GM21576 (cell line): Measurements from ENCODE around the gene OR56A1.
"Not testable (repeated sequence)": the region's sequence is repeated elsewhere in the genome, so short reads cannot be mapped to it uniquely, and the experiment has no call there.

Experiments used
- ATAC-seq: cut with Tn5 transposase; IDR thresholded peaks from one replicate; pipeline ENCODE4 v1.9.1; 2021; ENCODE audit warnings: mild to moderate bottlenecking, moderate library complexity; ENCODE audit not compliant: unreplicated experiment

The OR56A1 gene, protein sequence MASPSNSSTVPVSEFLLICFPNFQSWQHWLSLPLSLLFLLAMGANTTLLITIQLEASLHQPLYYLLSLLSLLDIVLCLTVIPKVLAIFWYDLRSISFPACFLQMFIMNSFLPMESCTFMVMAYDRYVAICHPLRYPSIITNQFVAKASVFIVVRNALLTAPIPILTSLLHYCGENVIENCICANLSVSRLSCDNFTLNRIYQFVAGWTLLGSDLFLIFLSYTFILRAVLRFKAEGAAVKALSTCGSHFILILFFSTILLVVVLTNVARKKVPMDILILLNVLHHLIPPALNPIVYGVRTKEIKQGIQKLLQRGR

DNA sequence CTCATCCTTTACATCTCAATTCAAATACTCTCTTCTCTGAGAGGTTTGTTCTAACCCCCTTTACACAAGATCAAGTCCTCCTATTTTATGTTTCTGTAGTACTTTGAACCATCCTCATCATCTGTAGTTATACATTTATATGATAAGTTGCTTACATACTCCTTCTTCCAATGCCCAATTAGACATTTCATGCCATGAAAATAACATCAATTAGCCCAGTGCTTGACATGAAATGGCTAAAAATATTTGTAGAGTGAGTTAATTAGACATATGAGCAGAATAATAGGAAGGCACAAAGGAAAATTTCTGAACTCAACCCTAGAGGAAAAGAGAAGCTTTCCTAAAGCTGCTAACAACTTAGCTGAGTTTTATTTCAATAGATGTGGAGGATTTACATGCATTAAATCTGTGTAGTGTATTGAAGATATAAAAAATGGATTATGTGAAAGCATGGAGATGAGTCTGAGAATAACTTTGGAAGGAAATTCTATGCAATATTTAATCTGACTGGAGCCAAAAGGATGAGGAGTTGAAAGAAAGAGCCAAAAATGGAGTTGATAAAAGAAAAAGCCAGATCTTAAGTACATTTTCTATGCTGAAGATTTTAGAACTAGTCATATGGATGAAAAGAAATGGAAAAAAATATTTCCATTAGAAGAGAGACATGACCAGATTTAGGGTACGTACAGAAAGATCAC lies at the start of gene OR56A1:
TSS of gene OR56A1 (minus strand) at position 51 of the 698 bp plus-strand sequence. CDS start 3,066 bp downstream, outside the sequence.
- no peak for ATAC-seq

DNA sequence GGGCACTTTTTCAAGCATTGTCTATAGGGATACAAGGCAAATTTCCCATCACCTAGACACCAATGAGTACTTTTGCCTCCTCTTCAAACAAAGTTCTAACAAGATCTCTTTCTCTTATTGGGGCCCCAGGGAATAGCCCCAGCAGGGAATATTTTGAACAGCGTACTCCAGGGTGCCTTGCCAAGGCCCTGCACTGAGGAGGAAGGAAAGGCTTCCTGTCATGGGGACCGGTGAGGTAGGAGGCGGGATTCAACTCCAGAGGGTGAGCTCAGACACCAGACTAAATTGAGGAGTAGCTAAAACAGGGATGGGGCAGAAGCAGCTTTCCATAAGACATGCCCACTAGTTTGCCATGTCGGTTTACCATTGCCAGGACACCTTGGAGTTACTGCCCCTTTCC lies 48.9 kb upstream of the OR56A1 start:
- no peak for ATAC-seq

DNA sequence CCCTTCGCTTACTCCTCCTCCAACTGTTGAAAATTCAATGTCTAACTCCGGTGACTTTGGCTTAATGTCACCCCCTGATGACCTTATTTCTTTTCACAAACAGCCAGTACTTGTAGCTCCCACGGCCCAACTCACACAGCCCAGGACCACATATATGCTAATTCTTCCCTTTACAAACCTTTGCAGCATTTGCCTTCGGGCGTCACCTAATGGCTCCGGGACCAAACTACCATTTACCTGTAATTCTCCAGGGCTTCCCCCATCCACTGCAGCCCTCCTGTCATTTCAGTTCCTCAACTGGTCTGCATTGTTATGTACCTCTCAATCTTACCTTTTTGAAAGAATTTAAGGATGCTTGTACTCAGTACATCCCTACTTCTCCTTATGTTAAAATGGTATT lies 47.2 kb upstream of the OR56A1 start:
- ATAC-seq: no peak

DNA sequence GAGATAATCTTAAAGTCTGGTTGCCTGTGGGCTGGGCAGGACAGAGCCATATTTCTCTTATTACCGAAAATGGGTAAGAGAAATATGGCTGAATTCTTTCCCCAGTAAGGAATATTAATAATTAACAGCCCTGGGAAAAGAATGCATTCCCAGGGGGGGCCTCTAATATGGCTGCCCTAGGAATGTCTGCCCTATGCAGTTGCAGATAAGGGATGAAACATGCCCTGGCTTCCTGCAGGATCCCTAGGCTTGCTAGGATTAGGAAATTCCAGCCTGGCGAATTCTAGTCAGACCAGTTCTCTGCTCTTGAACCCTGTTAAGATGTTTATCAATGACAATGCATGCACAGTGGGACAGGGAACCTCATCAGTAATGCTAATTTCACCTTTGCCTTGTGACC lies 45.9 kb upstream of the OR56A1 start:
- not testable (repeated sequence) for ATAC-seq

DNA sequence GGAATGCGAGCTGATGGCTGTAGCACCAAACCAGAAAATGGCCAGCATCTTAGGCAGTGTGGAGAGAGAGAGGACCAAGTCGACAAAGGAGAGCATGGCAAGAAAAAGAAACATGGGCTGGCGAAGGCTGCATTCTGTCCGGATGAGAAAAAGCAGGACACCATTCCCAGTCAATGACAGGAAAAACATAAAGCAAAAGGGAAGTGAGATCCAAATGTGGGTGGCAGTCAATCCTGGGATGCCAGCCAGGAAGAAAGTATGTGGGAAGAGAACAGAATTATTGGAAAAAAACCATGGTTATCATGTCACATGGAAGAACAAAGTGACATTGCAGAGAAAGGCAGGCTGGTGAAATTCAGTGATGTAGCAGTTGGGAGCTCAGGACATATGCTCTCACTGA lies 36.9 kb upstream of the OR56A1 start:
- no peak for ATAC-seq

DNA sequence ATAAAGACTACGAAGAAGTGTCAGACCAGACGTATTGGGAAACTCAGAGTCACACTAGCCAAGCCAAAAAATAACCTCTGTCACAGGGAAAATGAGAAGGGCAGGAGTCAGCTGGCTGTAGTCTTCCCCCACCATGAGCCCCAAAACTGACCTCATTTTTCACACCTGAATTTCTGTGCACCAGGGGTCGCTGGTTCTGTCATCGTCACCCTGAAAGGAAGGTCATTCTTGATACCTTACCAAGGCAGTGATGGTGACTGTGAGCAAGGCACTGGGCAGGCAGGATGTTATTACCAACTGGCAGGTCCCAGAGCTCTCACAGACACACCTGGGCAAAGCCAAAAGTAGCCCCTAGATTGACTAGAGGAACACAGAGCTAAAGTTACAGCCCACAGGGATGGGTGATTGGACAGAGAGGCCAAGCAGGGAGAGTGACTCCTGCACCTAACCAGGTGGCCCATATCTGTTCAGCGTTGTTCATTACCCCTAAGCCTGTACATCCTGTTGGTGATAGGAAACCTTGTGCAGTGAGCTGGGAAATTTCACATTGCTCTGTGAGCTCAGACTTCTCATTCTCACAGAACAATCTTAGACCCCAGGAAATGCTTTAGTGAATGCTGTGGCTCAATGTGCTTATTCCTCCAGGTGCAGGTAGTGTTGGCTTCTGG lies 32.3 kb upstream of the OR56A1 start:
- ATAC-seq: no peak

DNA sequence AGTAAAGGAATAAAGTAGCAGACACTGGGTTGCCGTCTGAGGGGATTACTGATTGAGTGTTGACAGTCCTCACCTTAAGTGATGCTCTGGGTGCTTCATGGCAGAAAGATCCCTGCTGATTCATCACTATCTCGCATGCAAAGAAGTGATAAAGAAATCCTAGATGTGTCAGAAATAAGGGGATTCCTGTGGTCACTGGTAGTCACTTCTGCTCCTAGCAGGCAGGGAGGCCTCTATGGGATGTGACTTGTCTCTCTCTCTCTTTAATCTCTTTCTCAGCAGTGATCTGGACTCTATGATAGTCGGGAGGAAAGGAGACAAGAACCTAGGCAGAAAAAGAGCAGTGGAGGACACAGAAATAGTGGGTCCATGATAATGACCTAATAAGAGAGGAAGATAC lies 30.9 kb upstream of the OR56A1 start:
- ATAC-seq: no peak

DNA sequence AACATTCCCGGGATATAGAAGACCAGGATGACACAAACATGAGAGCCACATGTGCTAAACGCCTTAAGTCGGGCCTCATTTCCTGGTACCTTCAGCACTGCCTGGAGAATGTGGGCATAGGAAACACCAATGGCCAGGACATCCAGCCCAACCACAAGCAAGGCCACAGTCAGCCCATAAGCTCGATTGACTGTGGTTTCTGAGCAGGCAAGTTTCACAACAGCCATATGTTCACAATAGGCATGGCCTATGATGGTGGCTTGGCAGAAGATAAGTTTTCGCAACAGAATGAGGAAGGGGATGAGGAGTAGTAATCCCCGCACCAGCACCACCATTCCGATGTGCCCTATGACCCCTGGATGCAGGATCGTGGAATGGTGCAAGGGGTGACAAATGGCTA lies 26.9 kb upstream of the OR56A1 start:
- no peak for ATAC-seq

DNA sequence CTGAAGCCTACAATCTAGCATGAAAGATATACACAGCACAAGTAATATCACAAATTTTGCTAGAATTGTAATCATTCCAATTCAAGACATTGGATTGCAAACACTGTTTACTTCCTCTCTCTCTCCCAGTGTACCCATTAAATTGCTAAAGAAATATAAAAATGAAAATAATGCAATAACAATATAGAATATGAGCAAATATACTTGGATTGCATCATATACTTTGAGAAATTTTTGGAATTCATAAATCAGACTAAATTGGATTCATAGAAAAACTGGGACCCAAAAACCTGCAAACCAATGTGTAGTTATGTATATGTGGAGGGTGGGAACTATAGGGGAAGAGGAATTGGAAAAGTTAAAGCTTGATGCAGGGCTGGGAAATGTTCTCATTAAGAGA lies 25.0 kb upstream of the OR56A1 start:
- no peak for ATAC-seq

DNA sequence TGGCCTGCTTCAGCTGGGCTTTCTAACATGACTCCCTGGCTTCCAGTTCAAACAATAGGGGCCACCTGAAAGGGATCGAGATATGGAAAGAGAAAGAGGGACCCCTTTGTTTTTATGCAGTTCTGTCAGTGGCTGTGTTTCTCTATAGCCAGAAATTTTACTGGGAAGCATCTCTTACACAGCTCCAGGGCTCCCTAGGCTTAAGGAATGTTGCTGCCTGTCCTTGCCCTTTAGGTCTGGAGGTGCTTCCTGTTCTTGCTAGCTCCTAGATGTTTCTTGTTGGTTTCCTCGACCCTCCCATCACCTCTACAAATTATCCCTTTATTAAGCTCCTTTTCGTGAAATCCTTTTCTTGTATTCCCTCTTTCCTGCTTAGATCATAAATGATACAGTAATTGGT lies 21.8 kb upstream of the OR56A1 start:
- ATAC-seq: no peak

DNA sequence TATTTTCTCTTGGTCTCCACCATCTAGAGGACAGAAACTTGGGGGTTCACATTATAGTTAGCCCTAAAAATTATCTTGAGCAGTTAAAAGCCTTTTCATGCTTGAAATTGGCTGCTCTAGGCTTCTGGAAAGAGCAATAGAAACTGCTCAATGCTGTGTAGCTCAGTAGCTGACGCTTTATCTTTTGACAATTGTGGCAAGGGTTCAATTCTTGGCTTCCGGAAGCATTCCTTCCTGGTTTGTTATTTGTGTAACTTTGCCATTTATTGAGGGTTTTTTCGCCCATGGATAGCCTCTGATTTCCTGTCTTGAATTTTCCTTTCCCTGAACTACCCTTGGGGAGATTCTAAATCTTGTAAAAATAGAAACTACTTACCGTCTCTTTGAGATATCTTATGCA lies 10.3 kb upstream of the OR56A1 start:
- no peak for ATAC-seq

DNA sequence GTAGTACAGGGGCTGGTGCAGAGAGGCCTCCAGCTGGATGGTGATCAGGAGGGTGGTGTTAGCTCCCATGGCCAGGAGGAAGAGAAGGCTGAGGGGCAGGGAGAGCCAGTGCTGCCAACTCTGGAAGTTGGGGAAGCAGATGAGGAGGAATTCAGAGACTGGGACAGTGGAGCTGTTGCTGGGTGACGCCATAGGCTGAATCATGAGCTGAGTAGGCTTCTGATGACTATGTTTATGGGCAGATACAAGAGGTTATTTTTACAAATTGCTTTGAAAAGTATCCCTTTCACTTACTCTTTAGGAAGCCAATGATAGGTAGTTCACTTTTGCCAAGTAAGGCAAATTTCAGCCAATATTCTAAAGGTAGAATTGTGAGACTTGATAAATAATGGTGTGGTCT lies 3.1 kb downstream of the OR56A1 start:
- ATAC-seq: no peak

DNA sequence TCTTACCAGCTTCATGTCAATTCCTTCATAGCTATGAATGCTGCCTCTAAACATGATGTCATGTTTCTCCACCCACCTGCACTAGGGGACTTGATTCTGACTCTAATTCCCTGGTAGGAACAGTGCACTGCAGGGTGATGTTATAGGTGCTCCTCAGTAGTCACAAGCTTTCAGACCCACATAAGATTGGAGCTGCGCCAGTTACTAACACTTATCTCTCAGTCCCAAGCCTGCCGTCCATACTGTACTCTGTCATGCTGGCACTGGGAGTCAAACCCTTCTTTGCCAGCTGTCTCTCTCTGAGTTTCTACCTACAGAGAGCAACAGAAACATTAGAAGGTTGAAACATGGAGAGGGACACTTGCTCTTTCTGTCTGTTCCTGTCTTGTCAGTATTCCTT lies 5.5 kb downstream of the OR56A1 start:
- ATAC-seq: no peak

DNA sequence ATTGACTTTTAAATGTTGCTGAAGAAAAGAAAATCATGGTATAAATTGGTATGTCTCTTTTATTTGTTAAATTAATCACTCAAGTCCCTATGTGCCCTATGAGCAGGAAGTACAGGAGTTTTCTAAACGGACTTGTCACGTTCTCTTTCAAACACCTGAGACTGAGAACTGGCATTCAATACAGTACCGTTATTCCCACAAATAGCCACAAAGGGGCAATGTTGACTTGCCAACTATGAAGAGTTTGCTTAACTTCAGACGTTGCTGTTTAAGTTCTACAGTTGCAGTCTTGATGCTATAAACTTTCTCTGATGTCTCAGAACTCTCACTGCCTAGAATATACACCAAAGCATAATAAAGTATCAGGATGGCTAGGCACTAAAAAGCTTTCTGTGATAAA lies 7.6 kb downstream of the OR56A1 start:
- peak; percentile 46 for ATAC-seq

DNA sequence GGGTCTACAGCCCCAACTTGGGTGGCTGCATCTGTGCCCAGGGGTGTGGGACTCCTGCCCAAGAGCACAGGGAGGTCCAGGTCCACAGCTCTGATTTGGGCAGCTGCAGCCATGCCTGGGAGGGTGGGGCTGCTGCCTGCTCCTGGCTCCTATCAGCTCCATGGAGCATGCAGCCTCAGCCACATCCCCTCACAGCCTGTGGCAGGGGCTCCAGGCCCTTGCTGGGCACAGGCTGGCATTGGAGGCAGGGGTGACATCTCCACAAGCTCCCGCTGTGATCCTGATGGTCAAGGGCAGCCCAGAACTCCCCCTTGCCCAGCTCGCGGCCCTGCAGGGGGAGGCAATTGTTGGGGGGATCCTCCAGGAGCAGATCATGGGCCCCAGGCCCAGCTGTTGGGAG lies 17.5 kb downstream of the OR56A1 start:
- ATAC-seq: no peak

DNA sequence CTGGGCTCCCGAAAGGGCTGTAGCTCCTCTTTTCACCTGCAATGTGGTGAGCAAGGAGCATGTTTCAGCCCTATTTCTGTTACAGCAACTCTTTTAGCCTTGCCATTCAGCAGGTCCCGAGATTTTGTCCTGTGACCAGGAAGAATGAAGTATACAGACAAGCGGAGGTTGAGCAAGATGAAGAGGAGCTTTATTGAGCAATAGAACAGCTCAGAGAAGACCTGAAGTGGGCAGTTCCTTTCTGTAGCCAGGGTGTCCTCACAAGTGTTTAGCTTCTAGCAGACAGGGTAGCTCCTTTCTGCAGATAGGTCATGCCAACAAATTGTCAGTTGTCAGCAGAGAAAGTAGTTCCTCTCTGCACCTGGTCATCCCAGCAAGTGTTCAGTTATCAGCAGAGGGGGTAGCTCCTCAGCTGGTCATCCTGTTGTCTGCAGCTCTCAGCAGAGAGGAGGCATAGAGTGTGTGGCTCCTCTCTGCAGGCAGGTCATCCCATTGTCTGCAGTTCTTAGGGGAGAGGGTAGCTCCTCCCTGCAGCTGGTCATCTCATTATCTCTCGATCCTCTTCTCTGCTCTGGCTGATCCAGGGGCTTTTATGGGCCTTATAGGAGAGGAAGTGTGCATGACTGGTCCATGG lies 18.4 kb downstream of the OR56A1 start:
- ATAC-seq: no peak

DNA sequence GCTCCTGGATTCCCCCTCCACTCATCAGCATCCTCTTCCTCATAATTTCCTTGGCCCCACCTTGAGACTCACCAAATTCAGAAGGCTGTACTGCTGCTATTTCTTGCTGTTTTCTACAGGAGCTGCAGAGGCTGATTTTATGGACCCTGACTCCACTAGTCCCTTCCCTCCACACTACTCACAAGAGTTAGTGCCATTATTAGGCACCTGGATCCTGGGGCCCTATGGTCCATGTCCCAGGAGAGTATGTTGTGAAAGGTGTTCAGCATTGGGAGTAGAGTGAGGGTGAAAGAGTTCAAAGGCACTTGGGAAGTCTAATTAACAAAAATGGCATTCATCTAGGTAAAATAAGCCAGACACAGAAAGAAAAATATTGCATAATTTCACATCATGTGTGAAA lies 23.7 kb downstream of the OR56A1 start, which contains the start of gene OR56A4:
TSS of gene OR56A4 (minus strand) at position 101 of the 400 bp plus-strand sequence. CDS start 3,954 bp downstream, outside the sequence.
- no peak for ATAC-seq

DNA sequence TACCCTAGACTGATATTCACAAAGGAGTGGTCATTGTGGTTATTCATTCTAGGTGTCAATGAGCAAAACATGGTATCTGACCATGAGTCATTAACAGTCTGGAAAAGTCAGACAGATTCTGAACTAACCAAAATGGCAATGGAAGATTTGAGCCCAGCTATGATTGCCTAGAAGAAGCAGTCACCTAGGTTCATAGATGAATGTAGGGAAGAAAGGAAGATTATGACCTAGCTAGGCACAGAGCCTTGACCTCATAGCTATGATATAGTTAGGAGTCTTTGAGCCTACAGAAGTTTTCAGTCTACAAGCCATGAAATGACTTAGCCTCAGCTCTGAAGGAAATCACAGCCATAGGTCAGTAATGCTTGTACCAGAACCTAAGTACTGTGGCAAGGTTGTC lies 24.2 kb downstream of the OR56A1 start:
- ATAC-seq: no peak

DNA sequence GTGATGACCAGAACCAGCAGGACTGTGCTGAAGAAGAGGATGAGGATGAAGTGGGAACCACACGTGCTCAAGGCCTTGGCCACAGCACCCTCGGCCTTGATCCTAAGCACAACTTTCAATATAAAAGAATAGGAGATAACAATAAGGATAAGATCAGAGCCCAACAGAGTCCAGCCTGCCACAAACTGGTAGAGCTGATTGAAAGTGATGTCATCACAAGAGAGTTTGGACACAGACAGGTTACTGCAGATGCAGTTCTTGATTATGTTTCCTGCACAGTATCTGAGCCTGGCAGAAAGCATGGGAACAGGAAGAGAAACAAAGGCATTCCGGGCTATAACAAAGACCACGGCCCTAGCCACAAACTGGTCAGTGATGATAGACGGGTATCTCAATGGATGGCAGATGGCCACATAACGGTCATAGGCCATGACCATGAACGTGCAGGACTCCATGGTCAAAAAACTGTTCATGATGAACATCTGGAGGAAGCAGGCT lies 28.3 kb downstream of the OR56A1 start:
- no peak for ATAC-seq

DNA sequence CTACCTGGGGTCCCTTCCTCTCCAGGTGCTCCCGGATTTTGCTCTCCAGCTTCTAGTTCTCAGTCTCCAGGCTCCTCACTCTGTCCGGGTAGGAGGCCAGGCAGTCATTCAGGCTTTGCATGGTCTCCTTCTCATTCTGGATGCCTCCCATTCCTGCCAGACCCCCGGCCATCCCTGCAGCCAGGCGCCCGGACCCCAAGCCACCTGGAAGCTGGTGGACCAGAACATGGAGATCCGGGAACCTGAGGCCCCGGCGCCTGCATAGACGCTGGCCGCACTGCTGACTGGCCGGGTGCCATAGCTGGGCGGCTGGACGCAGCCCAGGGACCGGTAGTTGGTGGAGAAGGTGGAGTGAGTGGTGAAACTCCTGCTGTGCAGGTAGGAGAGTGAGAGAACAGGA lies 35.8 kb downstream of the OR56A1 start:
- ATAC-seq: no peak

DNA sequence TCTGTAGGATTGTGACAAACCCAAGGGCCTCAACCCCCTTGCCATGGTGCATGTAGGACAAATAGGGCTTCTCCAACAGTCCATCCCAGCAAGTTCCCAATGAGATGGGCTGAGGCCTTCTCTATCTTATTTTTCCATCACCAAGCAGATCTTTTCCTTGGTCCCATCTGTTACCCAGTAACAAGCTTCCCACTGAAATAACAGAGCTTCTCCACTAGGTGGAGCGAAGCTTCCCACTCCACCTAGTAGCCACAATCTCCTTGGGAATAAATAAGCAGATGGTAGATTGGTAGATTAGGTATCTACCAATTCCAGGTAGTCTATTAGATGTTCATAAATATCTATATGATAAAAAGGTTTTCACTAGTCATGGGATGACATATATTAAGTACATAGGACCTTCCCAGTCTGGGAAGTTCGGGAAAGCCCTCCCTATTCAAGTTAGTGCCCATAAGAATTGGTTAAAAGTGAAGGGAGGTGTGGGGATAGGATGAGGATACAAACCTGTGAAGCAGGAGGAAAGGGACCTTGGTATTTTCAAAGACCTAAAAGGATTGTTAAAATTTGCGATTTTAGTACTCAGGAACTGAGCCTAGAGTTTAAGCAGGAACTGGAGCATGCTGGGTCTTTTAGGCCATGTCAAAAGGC lies 37.8 kb downstream of the OR56A1 start:
- no peak for ATAC-seq
